ENCODE measurements around the gene TRIM59. TPM values are rescaled to one million over a fixed set of nuclear protein-coding genes. Genes with fewer than 3 reads are reported as not detected.

Gene TRIM59
- total RNA-seq, 6 experiments from 2014 or later = 0.07 to 0.56 (median 0.31) TPM

DNA sequence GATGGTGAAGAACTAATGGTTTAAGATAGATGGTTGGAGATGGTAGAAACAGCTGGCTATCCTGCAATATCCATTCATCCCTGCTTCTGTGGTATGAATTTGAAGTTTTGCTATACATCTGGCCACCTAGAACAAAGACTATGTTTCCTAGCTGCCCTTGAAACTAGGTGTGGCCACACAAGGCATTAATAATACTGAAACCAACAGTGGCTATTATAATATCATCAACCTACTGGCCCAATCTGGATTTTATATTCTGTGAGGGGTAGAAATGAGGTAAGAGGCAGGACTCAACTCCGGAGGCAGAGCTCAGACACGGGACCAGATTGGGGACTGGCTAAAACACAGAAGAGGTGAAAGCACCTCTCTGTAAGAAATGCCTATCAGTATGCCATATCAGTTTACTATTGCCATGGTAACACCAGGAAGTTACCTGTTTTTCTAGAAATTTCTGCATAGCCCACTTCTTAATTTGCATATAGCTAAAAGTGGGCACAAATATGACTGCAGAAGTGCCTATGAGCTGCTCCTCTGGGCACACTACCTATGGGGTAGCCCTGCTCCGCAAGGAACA lies 58.9 kb downstream of the TRIM59 start:
- intact Hi-C loops (cut with DNase I) = no loop called here
- H3K9me3 ChIP-seq = no peaks in the 10 kb centered on the region
- ATAC-seq (no peak), DNase-seq (no peak)
- H3K27ac ChIP-seq = no peak overlapping the region
- no peak overlapping the region for H3K4me3 ChIP-seq
- H3K36me3 ChIP-seq = no peaks in the 10 kb centered on the region
- no peaks in the 10 kb centered on the region for H3K4me1 ChIP-seq
- H3K27me3 ChIP-seq = no peaks in the 10 kb centered on the region
- WGBS (ENCODE audit: insufficient coverage, low coverage, low lambda C conversion rate, missing lambda C conversion rate) = 93% methylated on average over 3 of the region's 3 CpGs
- TF ChIP-seq, protein P1, sequence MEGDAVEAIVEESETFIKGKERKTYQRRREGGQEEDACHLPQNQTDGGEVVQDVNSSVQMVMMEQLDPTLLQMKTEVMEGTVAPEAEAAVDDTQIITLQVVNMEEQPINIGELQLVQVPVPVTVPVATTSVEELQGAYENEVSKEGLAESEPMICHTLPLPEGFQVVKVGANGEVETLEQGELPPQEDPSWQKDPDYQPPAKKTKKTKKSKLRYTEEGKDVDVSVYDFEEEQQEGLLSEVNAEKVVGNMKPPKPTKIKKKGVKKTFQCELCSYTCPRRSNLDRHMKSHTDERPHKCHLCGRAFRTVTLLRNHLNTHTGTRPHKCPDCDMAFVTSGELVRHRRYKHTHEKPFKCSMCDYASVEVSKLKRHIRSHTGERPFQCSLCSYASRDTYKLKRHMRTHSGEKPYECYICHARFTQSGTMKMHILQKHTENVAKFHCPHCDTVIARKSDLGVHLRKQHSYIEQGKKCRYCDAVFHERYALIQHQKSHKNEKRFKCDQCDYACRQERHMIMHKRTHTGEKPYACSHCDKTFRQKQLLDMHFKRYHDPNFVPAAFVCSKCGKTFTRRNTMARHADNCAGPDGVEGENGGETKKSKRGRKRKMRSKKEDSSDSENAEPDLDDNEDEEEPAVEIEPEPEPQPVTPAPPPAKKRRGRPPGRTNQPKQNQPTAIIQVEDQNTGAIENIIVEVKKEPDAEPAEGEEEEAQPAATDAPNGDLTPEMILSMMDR (IDR thresholded peaks at IDR 0.05) = no peak
- no peak for TF ChIP-seq POLR2A (IDR thresholded peaks at IDR 0.05)

MicroRNAs within 50 kb of the gene (microRNA counts, 767-probe panel; counts per million panel counts)
- 13,857 counts per million, percentile 88 among the panel's probes with 10 or more counts for microRNA hsa-miR-15b-5p

Small RNA genes within 50 kb of the gene (microRNA-seq; reads per million reads assigned to microRNA genes)
- 874 to 1,151 reads per million in 2 donors for gene MIR15B
- gene MIR16-2 = 623 to 669 reads per million in 2 donors

Small RNA genes within 50 kb of the gene (small RNA-seq; reads per million reads assigned to genes)
- gene MIR15B = 4.7 to 5.9 reads per million in 2 experiments
- 0.52 to 2.0 reads per million in 2 experiments for gene MIR16-2
- 0 reads per million in 2 experiments for gene RNU7-136P

Other genes starting within 250 kb of the TRIM59 start
- gene C3orf80, start 224.4 kb downstream of the TRIM59 start, total RNA-seq = 1 to 10 TPM in 1 of 6 experiments, under 1 TPM in 4, not detected in 1; 0.07 to 1.2 (median 0.88) TPM
- gene IFT80, start 50.6 kb downstream of the TRIM59 start, total RNA-seq = 10 to 100 TPM in 2 of 6 experiments, 1 to 10 TPM in 4; 6.7 to 13.7 (median 8.5) TPM
- 10 to 100 TPM; 11.3 to 26.7 (median 18.1) TPM for gene SMC4, start 50.1 kb downstream of the TRIM59 start, total RNA-seq
- 10 to 100 TPM; 14.4 to 32.5 (median 18.9) TPM for gene KPNA4, start 115.8 kb upstream of the TRIM59 start, total RNA-seq
- gene ARL14, start 227.4 kb upstream of the TRIM59 start, total RNA-seq = under 1 TPM in 2 of 6 experiments, not detected in 4; 0.31 to 0.66 TPM